ENCODE data around the gene VTI1A. TPM values are rescaled to one million over a fixed set of nuclear protein-coding genes. Genes with fewer than 3 reads are reported as not detected.

Gene VTI1A
- total and polyA plus RNA-seq, 2 of the 8 experiments (the other 6 are each of a cell fraction or from before 2014, with no cell fraction given), result 6.0 to 20.0 TPM

- TF ChIP-seq, protein P1, sequence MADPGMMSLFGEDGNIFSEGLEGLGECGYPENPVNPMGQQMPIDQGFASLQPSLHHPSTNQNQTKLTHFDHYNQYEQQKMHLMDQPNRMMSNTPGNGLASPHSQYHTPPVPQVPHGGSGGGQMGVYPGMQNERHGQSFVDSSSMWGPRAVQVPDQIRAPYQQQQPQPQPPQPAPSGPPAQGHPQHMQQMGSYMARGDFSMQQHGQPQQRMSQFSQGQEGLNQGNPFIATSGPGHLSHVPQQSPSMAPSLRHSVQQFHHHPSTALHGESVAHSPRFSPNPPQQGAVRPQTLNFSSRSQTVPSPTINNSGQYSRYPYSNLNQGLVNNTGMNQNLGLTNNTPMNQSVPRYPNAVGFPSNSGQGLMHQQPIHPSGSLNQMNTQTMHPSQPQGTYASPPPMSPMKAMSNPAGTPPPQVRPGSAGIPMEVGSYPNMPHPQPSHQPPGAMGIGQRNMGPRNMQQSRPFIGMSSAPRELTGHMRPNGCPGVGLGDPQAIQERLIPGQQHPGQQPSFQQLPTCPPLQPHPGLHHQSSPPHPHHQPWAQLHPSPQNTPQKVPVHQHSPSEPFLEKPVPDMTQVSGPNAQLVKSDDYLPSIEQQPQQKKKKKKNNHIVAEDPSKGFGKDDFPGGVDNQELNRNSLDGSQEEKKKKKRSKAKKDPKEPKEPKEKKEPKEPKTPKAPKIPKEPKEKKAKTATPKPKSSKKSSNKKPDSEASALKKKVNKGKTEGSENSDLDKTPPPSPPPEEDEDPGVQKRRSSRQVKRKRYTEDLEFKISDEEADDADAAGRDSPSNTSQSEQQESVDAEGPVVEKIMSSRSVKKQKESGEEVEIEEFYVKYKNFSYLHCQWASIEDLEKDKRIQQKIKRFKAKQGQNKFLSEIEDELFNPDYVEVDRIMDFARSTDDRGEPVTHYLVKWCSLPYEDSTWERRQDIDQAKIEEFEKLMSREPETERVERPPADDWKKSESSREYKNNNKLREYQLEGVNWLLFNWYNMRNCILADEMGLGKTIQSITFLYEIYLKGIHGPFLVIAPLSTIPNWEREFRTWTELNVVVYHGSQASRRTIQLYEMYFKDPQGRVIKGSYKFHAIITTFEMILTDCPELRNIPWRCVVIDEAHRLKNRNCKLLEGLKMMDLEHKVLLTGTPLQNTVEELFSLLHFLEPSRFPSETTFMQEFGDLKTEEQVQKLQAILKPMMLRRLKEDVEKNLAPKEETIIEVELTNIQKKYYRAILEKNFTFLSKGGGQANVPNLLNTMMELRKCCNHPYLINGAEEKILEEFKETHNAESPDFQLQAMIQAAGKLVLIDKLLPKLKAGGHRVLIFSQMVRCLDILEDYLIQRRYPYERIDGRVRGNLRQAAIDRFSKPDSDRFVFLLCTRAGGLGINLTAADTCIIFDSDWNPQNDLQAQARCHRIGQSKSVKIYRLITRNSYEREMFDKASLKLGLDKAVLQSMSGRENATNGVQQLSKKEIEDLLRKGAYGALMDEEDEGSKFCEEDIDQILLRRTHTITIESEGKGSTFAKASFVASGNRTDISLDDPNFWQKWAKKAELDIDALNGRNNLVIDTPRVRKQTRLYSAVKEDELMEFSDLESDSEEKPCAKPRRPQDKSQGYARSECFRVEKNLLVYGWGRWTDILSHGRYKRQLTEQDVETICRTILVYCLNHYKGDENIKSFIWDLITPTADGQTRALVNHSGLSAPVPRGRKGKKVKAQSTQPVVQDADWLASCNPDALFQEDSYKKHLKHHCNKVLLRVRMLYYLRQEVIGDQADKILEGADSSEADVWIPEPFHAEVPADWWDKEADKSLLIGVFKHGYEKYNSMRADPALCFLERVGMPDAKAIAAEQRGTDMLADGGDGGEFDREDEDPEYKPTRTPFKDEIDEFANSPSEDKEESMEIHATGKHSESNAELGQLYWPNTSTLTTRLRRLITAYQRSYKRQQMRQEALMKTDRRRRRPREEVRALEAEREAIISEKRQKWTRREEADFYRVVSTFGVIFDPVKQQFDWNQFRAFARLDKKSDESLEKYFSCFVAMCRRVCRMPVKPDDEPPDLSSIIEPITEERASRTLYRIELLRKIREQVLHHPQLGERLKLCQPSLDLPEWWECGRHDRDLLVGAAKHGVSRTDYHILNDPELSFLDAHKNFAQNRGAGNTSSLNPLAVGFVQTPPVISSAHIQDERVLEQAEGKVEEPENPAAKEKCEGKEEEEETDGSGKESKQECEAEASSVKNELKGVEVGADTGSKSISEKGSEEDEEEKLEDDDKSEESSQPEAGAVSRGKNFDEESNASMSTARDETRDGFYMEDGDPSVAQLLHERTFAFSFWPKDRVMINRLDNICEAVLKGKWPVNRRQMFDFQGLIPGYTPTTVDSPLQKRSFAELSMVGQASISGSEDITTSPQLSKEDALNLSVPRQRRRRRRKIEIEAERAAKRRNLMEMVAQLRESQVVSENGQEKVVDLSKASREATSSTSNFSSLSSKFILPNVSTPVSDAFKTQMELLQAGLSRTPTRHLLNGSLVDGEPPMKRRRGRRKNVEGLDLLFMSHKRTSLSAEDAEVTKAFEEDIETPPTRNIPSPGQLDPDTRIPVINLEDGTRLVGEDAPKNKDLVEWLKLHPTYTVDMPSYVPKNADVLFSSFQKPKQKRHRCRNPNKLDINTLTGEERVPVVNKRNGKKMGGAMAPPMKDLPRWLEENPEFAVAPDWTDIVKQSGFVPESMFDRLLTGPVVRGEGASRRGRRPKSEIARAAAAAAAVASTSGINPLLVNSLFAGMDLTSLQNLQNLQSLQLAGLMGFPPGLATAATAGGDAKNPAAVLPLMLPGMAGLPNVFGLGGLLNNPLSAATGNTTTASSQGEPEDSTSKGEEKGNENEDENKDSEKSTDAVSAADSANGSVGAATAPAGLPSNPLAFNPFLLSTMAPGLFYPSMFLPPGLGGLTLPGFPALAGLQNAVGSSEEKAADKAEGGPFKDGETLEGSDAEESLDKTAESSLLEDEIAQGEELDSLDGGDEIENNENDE (IDR thresholded peaks at IDR 0.05; ENCODE audit: insufficient replicate concordance, low read length), result no peak
- TF ChIP-seq RNF2 (IDR thresholded peaks at IDR 0.05; ENCODE audit: borderline replicate concordance, low read depth, low read length, missing control alignments, poor library complexity, severe bottlenecking) (no peak), CBX5 (IDR thresholded peaks at IDR 0.05; ENCODE audit: low read depth, low read length) (no peak), SUZ12 (IDR thresholded peaks at IDR 0.05; ENCODE audit: low read length) (no peak), SIN3A (conservative IDR thresholded peaks at IDR 0.05 in 1 of 2, IDR thresholded peaks at IDR 0.05 in 1 of 2; ENCODE audit: low read depth in 1 of 2, low read length in 2 of 2) (no peak), EGR1 (IDR thresholded peaks at IDR 0.05; ENCODE audit: borderline replicate concordance, low read depth, low read length) (no peak), CBX8 (IDR thresholded peaks at IDR 0.05; ENCODE audit: borderline replicate concordance, low read depth, low read length) (no peak), ATF2 (IDR thresholded peaks at IDR 0.05; ENCODE audit: low read length) (no peak)
Observed at GRCh38 chr10:112761256-112761655, 314.2 kb downstream of the VTI1A start (continued).
